HepG2 (cell line): ENCODE results near the gene GLDN. TPM values are rescaled to one million over a fixed set of nuclear protein-coding genes. Genes with fewer than 3 reads are reported as not detected.

Experiments used
- ADNP ChIP-seq: sonication (generic); formaldehyde crosslinking; IDR thresholded peaks from 2 replicates; pipeline ENCODE4 v1.4.0; 2020; ENCODE audit warnings: missing genetic modification reagents
- CENPX ChIP-seq: sonication (generic); formaldehyde crosslinking; IDR thresholded peaks from 2 replicates; pipeline ENCODE4 v1.9.0; 2021; ENCODE audit warnings: mild to moderate bottlenecking, missing genetic modification reagents, moderate library complexity
- CERS6 ChIP-seq: sonication (generic); formaldehyde crosslinking; IDR thresholded peaks from 2 replicates; pipeline ENCODE4 v1.5.0; 2020; ENCODE audit warnings: missing genetic modification reagents
- GATAD1 ChIP-seq: IDR thresholded peaks from 2 replicates; pipeline ENCODE4 v1.6.1; 2016; ENCODE audit warnings: missing genetic modification reagents, missing compliant biosample characterization
- RFX5 ChIP-seq: IDR thresholded peaks from 2 replicates; pipeline ENCODE4 v1.6.1; 2011; ENCODE audit warnings: low read depth, low read length, improper control_type of control experiment
- SP5 ChIP-seq: IDR thresholded peaks from 2 replicates; pipeline ENCODE4 v1.6.1; 2016; ENCODE audit warnings: low read depth, borderline replicate concordance
- TARDBP ChIP-seq: sonication (generic); formaldehyde crosslinking; IDR thresholded peaks from 2 replicates; pipeline ENCODE4 v1.8.0; 2022; ENCODE audit warnings: mild to moderate bottlenecking, missing genetic modification reagents
- TCF7 ChIP-seq: sonication (generic); IDR thresholded peaks from 2 replicates; pipeline ENCODE4 v1.6.1; 2016; ENCODE audit warnings: antibody characterized with exemption, low read depth
- U2AF2 ChIP-seq: fragments of 200-400 bp; formaldehyde crosslinking; IDR thresholded peaks from 2 replicates; pipeline ENCODE4 v1.6.1; 2017; ENCODE audit warnings: low read depth, mild to moderate bottlenecking, low read length
- ZBTB20 ChIP-seq: sonication (generic); formaldehyde crosslinking; IDR thresholded peaks from 2 replicates; pipeline ENCODE4 v1.8.1; 2023; ENCODE audit warnings: missing genetic modification reagents, low read depth, mild to moderate bottlenecking, borderline replicate concordance
- ZKSCAN1 ChIP-seq: fragments of 150-350 bp; IDR thresholded peaks from 2 replicates; pipeline ENCODE4 v1.6.1; 2014; ENCODE audit warnings: low read length
- ZNF124 ChIP-seq: sonication (generic); formaldehyde crosslinking; IDR thresholded peaks from 2 replicates; pipeline ENCODE4 v1.4.0; 2020; ENCODE audit warnings: missing genetic modification reagents
- ZNF18 ChIP-seq: sonication (generic); formaldehyde crosslinking; IDR thresholded peaks from 2 replicates; pipeline ENCODE4 v1.8.0; 2022; ENCODE audit warnings: mild to moderate bottlenecking, missing genetic modification reagents; ENCODE audit not compliant: insufficient replicate concordance
- ZNF234 ChIP-seq: sonication (generic); formaldehyde crosslinking; conservative IDR thresholded peaks from 2 replicates; pipeline ENCODE4 v1.5.1; 2020; ENCODE audit warnings: mild to moderate bottlenecking, missing genetic modification reagents
- ZNF441 ChIP-seq: sonication (generic); formaldehyde crosslinking; IDR thresholded peaks from 2 replicates; pipeline ENCODE4 v1.7.0; 2021; ENCODE audit warnings: missing genetic modification reagents, borderline replicate concordance
- ZNF468 ChIP-seq: sonication (generic); formaldehyde crosslinking; IDR thresholded peaks from 2 replicates; pipeline ENCODE4 v1.8.0; 2022; ENCODE audit warnings: mild to moderate bottlenecking, moderate library complexity, missing genetic modification reagents
- polyA plus RNA-seq, 8 experiments: library from polyadenylated mRNA; depleted of rRNA in 3 of 8; stranded (reverse) in 7 of 8; unstranded in 1 of 8; fragments of >200 nt; fragmentation: Illumina TruSeq in 4 of 8; extraction: Trizol in 4 of 8; gene quantifications; 2 replicates each; pipeline versions ENCODE4 v1.2.1 to v1.2.3, GENCODE V29; 2011 to 2016; ENCODE audit warnings: low read depth in 4 of 8, missing spikeins in 1 of 8, mixed read lengths in 1 of 8; ENCODE audit not compliant: insufficient read depth in 1 of 8
- total RNA-seq, 5 experiments: library from RNA; depleted of rRNA; stranded (reverse); fragments of >200 nt; fragmentation: Illumina TruSeq; extraction: Trizol; gene quantifications; 2 replicates each; pipeline ENCODE4 v1.2.3, GENCODE V29; 2016; ENCODE audit warnings: low read depth in 1 of 5
- TF ChIP-seq, protein P1 (sequence below): conservative IDR thresholded peaks from 2 replicates; pipeline ENCODE4 v1.6.1; 2018; ENCODE audit warnings: missing genetic modification reagents
- TF ChIP-seq, protein P2 (sequence below): sonication (generic); formaldehyde crosslinking; IDR thresholded peaks from 2 replicates; pipeline ENCODE4 v1.4.0; 2020; ENCODE audit warnings: missing genetic modification reagents

GLDN gene
- total and polyA plus RNA-seq, 2 of the 13 experiments (the other 11 are each of a cell fraction or from before 2014, with no cell fraction given): 0.86 to 1.0 TPM

DNA sequence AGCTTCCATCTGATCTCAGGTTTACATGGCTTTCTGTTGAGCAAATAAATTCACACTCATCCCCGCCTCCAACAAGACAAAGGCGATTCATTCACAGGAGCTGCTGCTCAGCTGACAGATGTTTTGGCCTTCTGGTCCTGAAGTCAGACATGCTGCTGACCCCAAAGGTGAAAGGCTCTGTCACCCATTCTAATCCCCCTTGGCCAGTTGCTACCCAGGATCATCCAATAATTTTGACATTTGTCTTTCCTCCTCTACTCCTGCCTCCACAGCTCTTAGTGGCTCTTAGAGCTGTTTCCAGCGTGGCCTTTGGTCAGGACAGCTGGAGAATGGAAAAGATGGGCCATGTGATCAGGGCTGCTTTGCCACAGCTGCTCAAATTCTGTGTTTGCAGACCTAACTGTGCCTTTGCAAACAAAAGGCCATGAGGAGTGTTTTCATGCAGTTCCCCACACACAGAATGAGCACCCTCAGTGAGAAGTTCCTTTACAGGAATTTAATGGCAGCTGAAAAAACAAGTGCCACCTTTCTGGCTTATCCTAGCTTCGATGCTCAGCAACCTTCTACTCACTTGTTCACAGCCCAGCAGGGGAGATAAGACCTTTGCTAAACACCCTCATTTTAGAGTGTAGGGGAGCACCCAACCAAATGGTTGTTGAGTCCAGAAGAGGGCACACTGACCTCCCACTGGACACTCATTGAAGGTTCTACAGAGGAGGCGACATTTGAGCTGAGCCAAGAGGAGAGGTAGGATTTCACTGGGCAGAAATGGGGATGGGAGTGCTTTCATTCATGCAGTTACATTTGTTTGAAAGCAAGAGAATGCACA lies 42.1 kb upstream of the GLDN start (continued):
- peak; percentile 12 for TF ChIP-seq ZNF18 (CRISPR knock-in tag)
- TF ChIP-seq TCF7: peak; percentile 62
- no peak for TF ChIP-seq ZNF468 (CRISPR knock-in tag)
- no peak for TF ChIP-seq CERS6 (CRISPR knock-in tag)
- no peak for TF ChIP-seq ADNP
- TF ChIP-seq, protein P1, sequence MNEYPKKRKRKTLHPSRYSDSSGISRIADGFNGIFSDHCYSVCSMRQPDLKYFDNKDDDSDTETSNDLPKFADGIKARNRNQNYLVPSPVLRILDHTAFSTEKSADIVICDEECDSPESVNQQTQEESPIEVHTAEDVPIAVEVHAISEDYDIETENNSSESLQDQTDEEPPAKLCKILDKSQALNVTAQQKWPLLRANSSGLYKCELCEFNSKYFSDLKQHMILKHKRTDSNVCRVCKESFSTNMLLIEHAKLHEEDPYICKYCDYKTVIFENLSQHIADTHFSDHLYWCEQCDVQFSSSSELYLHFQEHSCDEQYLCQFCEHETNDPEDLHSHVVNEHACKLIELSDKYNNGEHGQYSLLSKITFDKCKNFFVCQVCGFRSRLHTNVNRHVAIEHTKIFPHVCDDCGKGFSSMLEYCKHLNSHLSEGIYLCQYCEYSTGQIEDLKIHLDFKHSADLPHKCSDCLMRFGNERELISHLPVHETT (CRISPR knock-in tag): no peak
- TF ChIP-seq CENPX (CRISPR knock-in tag): no peak
- TF ChIP-seq ZKSCAN1: 0 out of 2 replicates have a peak, but pooled peaks have one; percentile 7
- TF ChIP-seq SP5 (CRISPR knock-in tag): peak; percentile 98
- TF ChIP-seq U2AF2: no peak
- TF ChIP-seq RFX5: no peak
- TF ChIP-seq TARDBP: peak; percentile 84
- TF ChIP-seq ZNF124 (CRISPR knock-in tag): 0 out of 2 replicates have a peak, but pooled peaks have one; percentile 37
- TF ChIP-seq GATAD1 (CRISPR knock-in tag): no peak
- TF ChIP-seq ZNF441 (CRISPR knock-in tag): no peak
- TF ChIP-seq ZNF234 (CRISPR knock-in tag): no peak
- TF ChIP-seq, protein P2, sequence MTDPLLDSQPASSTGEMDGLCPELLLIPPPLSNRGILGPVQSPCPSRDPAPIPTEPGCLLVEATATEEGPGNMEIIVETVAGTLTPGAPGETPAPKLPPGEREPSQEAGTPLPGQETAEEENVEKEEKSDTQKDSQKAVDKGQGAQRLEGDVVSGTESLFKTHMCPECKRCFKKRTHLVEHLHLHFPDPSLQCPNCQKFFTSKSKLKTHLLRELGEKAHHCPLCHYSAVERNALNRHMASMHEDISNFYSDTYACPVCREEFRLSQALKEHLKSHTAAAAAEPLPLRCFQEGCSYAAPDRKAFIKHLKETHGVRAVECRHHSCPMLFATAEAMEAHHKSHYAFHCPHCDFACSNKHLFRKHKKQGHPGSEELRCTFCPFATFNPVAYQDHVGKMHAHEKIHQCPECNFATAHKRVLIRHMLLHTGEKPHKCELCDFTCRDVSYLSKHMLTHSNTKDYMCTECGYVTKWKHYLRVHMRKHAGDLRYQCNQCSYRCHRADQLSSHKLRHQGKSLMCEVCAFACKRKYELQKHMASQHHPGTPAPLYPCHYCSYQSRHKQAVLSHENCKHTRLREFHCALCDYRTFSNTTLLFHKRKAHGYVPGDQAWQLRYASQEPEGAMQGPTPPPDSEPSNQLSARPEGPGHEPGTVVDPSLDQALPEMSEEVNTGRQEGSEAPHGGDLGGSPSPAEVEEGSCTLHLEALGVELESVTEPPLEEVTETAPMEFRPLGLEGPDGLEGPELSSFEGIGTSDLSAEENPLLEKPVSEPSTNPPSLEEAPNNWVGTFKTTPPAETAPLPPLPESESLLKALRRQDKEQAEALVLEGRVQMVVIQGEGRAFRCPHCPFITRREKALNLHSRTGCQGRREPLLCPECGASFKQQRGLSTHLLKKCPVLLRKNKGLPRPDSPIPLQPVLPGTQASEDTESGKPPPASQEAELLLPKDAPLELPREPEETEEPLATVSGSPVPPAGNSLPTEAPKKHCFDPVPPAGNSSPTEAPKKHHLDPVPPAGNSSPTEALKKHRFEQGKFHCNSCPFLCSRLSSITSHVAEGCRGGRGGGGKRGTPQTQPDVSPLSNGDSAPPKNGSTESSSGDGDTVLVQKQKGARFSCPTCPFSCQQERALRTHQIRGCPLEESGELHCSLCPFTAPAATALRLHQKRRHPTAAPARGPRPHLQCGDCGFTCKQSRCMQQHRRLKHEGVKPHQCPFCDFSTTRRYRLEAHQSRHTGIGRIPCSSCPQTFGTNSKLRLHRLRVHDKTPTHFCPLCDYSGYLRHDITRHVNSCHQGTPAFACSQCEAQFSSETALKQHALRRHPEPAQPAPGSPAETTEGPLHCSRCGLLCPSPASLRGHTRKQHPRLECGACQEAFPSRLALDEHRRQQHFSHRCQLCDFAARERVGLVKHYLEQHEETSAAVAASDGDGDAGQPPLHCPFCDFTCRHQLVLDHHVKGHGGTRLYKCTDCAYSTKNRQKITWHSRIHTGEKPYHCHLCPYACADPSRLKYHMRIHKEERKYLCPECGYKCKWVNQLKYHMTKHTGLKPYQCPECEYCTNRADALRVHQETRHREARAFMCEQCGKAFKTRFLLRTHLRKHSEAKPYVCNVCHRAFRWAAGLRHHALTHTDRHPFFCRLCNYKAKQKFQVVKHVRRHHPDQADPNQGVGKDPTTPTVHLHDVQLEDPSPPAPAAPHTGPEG (CRISPR knock-in tag): peak; percentile 27; the same call in 1 of the 2 replicates
- TF ChIP-seq ZBTB20 (CRISPR knock-in tag): peak; percentile 34; the same call in 1 of the 2 replicates
